GM20000 (cell line): ENCODE measurements around the gene TSPAN12.

Experiments used
- DNase-seq: peaks from one replicate; pipeline ENCODE4 v3.0.0; 2012; ENCODE audit warnings: low spot score
- TF ChIP-seq, protein P1 (sequence below): IDR thresholded peaks from 2 replicates; pipeline ENCODE4 v1.5.1; 2012; ENCODE audit warnings: mild to moderate bottlenecking, control low read depth; ENCODE audit errors: extremely low read depth, missing control alignments

TSPAN12 gene

DNA sequence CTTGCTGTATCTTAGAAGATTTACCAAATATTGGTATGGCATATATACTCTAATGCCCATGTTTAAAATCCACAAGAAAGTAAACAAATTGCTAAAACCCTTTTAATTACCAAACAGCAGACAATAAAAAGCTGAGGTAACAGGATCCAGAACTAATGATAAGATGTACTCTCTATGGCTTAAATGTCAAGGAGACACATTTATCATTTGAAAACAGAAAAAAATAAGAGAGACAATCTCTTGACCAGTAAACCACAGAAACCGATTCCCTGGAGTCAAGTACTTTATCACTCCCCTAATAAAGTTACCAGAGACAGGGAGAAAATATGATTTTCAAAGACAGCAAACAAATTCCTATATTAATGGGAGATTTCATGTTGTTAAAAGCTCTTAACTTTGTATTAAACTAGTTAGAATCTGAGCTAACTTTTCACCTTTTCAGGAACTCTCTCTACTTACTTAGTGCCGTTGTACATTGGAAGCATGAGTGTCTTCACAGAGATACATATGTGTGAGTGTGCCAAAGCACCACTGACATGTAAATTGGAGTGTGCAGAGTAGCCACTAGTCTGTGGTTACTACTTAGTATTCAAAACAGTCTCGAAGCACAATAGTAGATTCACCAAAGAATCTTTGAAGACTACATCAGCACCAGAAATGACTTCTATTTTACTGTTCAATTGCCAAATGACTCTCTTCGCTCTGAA is 44.2 kb downstream of the TSPAN12 start:
- TF ChIP-seq, protein P1, sequence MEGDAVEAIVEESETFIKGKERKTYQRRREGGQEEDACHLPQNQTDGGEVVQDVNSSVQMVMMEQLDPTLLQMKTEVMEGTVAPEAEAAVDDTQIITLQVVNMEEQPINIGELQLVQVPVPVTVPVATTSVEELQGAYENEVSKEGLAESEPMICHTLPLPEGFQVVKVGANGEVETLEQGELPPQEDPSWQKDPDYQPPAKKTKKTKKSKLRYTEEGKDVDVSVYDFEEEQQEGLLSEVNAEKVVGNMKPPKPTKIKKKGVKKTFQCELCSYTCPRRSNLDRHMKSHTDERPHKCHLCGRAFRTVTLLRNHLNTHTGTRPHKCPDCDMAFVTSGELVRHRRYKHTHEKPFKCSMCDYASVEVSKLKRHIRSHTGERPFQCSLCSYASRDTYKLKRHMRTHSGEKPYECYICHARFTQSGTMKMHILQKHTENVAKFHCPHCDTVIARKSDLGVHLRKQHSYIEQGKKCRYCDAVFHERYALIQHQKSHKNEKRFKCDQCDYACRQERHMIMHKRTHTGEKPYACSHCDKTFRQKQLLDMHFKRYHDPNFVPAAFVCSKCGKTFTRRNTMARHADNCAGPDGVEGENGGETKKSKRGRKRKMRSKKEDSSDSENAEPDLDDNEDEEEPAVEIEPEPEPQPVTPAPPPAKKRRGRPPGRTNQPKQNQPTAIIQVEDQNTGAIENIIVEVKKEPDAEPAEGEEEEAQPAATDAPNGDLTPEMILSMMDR = no peak
- no peak for DNase-seq

DNA sequence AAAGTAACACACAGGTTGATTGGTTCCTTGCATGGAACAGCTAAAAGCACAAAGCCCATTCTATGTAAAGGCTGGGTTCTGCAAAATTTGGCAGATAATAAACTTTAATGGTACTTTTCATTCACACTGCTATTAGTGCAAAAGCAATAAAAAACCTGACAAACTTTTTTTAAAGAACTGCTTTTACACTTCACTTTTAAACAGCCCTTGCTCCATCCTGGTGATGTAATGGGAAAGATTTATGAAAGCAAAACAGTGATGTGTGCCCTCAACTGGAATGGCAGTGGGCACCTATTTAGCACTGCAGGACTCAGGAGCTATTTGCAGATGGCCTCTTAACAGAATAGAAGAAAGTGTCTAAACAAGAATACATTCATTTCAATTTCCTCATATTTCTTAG is 44.9 kb downstream of the TSPAN12 start:
- DNase-seq = no peak
- TF ChIP-seq, protein P1 = no peak

DNA sequence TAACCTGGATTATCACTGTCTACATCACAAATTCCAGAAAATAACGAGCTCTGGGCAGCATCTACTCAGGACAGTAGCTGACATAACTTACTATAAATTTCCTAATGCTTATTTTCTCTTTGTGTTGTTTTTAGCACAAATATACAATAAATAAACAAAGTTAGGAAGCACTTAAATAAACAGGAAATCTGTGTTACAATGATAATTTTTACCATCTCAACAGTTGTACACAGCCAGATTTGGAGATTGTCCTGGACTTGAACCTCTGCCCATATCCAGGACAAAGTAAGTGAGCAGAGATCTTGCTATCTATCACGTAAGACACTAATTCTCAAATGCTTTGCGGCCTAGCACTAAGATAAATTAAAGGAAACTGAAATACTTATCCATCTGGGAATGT is 48.7 kb downstream of the TSPAN12 start:
- TF ChIP-seq, protein P1 = no peak
- DNase-seq = no peak

DNA sequence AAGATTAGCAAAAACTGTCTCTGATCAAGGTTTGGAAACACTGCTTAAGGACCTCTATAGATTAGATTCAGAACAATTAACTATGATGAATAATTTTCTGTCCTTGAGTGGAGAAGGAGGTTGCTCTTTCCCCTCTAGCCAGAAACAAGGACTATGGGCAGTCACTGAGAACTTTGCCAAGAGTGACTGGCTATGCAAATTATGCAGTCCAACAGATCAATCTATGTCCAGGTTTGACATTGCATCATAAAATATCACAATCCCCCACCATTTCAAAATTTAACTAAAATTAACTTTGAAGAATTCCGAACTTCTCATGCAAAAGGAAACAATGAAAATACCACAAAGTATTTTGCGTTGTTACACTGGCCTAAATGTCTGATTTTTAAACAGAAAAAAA is 50.6 kb downstream of the TSPAN12 start:
- no peak for DNase-seq
- TF ChIP-seq, protein P1 = no peak

DNA sequence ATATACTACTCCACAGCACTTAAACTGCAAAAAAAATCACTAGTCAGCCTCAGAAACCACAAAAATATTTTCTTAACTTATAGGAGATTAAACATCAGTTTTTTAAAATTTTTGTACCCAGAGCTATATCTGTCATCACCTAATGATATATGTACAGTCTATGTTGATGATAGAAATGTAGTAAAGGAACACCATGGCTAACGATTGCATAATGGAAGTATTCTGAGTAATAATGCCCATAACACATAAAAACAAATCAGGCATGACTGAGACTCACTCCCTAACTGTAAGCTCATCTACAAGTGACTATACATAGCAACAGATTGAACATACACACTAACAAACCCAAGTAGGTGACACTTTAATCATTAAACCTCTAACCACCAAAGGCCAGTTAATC is 51.3 kb downstream of the TSPAN12 start:
- peak; percentile 29 for DNase-seq
- TF ChIP-seq, protein P1 = no peak

DNA sequence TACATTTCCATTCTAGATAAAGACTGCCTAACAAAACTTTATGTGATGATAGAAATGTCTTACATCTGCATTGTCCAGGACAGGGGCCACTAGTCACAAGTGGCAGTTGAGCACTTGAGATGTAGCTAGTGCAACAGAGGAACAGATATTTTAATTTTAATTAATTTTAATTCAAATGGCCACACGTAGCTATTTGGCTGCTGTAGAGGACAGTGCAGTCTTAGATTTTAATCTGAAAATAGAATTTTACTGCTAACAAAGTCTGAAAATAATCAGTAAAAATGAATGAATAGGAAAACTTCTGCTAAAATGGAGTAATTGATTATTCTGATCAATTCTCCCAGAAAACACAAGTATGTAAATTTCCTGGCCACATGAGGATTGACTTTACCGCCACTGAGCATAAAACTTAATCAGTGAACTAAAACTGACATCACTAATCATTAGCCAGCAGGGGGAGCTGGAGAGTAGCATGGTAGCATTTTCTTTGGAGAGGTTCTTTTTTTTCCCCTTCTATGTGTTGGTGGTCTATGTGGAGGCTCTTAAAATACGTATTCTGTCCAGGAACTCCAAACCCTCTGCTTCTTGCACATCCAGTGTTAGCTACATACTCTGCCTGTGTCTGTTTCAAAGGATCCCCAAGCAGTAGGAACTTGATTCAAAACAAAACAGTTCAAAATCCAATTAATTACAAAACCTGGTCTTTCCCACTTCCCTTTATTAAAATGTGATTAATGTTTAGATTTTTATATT is 52.1 kb downstream of the TSPAN12 start:
- TF ChIP-seq, protein P1 = peak; percentile 42
- DNase-seq = peak; percentile 56

DNA sequence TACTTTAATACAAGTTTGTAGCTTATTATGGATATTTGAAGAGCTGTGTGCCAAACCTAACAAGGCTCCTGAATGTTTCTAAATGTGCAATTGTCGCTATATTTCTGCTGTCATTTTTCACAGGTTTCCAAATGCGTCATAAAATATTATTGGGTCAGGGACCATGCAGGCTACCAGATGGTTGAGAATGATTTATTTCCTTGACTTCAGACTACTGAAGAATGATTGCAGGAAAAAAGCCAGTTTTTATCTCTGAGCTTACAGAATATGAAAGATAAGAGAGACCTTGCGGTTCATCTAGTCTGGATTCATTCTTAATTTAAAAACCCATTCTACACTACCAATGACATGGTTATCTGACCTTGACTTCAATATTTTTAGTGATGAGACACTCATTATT is 55.2 kb downstream of the TSPAN12 start:
- no peak for DNase-seq
- TF ChIP-seq, protein P1 = no peak
